Natural killer cell (primary cell): ENCODE data around the gene OR1F1. TPM values are rescaled to one million over a fixed set of nuclear protein-coding genes. Genes with fewer than 3 reads are reported as not detected.

ENCODE experiments used
- ATAC-seq, 3 donors: fragments of 150-1000 bp in 2 of 3; fragments of 200-7000 bp in 1 of 3; cut with Tn5 transposase; 1 replicate in 1 of 3; 2 replicates in 2 of 3; pipeline ENCODE4 v1.10.0; 2021; ENCODE audit warnings: mild to moderate bottlenecking in 2 of 3, moderate library complexity in 2 of 3
- DNase-seq, 2 donors: peaks; one replicate each; pipeline versions ENCODE4 v3.0.0 to v3.0.0-alpha.2; 2013 to 2021; ENCODE audit warnings: mixed read lengths in 1 of 2
- H3K27ac ChIP-seq: one replicate; pipeline ENCODE4 v1.5.1; 2013; ENCODE audit warnings: mild to moderate bottlenecking, low read length
- H3K27me3 ChIP-seq: one replicate; pipeline ENCODE4 v1.6.1; 2013; ENCODE audit warnings: low read length; ENCODE audit not compliant: control insufficient read depth, insufficient read depth
- H3K36me3 ChIP-seq: one replicate; pipeline ENCODE4 v1.6.1; 2013; ENCODE audit warnings: low read length; ENCODE audit not compliant: control insufficient read depth, insufficient read depth
- H3K4me1 ChIP-seq: one replicate; pipeline ENCODE4 v1.6.1; 2013; ENCODE audit warnings: low read length; ENCODE audit not compliant: control insufficient read depth, insufficient read depth
- H3K4me3 ChIP-seq: one replicate; pipeline ENCODE4 v1.5.1; 2013; ENCODE audit warnings: low read length
- H3K9me3 ChIP-seq: one replicate; pipeline ENCODE4 v1.6.1; 2013; ENCODE audit warnings: low read length; ENCODE audit not compliant: control insufficient read depth, insufficient read depth
- H3K27ac Mint-ChIP-seq, 2 donors: one replicate each; pipeline ENCODE4 v1.8.0; 2022; ENCODE audit warnings: mild to moderate bottlenecking in 2 of 2, mixed read lengths in 2 of 2, moderate library complexity in 1 of 2
- H3K27me3 Mint-ChIP-seq, 2 donors: one replicate each; pipeline ENCODE4 v1.8.0; 2022; ENCODE audit warnings: low read depth in 2 of 2, mixed read lengths in 2 of 2
- H3K36me3 Mint-ChIP-seq: one replicate; pipeline ENCODE4 v1.8.0; 2022; ENCODE audit warnings: mixed read lengths
- H3K4me1 Mint-ChIP-seq, 2 donors: one replicate each; pipeline ENCODE4 v1.8.0; 2022; ENCODE audit warnings: mixed read lengths in 2 of 2
- H3K4me3 Mint-ChIP-seq: one replicate; pipeline ENCODE4 v1.8.0; 2022; ENCODE audit warnings: mild to moderate bottlenecking, moderate library complexity, mixed read lengths
- H3K9me3 Mint-ChIP-seq, 2 donors: one replicate each; pipeline ENCODE4 v1.8.0; 2022; ENCODE audit warnings: mixed read lengths in 2 of 2
- CTCF ChIP-seq: fragments of 200-600 bp; IDR thresholded peaks from one replicate; pipeline ENCODE4 v1.8.0; 2022; ENCODE audit warnings: antibody characterized with exemption
- WGBS: methylation state at CpG from one replicate; pipeline ENCODE4 v1.1.7; 2013; ENCODE audit warnings: missing lambda C conversion rate; ENCODE audit not compliant: insufficient coverage; 5-methylcytosine and 5-hydroxymethylcytosine counted together
- intact Hi-C: fragments of 100-400 bp; cut with micrococcal nuclease; formaldehyde crosslinking; loops from one replicate; pipeline ENCODE4 v1.14.2; 2022
- total RNA-seq, 4 donors: library from RNA; stranded (reverse); fragments of 120-200 nt in 1 of 4; gene quantifications; one replicate each; pipeline versions ENCODE4 v1.2.3 to v1.2.4, GENCODE V29; 2013 to 2022

Gene OR1F1
- total RNA-seq, 3 donors from 2014 or later (not counting 1 experiment from before 2014, with no cell fraction given) = not detected

DNA sequence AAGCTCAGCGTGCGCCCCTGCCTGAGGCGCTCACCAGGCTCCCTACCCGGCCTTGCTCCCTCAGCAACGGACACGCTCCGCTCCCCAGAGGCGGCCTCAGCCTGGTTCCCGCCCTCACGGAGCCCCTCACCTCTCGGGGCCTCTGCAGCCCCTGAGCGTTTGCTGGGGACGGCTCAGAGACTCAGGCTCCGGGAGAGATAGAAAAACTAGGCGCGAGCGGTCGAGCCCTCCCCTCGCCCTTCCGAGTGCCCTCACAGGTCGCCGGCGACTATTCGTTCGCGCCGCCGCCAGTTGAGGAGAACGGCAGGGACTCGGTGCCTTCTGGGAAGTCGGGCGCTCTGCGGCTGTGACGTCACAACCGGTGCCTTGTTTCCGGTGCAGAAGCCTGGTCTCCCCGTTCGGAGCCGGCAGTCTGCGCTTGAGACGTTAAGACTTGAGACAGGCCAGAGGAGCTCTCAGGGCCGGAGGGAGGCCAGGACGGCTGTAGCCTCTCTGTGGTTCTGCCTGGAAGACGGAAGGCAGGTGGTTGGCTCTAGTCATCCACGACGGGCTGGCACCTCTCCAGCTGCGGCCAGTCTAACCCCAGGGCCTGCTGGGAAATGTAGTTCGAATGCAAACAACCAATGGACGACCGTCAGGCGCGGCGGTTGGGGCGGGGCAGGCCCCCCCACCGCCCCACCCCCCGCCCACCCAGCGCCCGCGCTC is 47.0 kb downstream of the OR1F1 start, which contains the start of gene ZNF200:
TSS of gene ZNF200 (minus strand) at position 302 of the 705 bp plus-strand sequence. CDS start 1,403 bp downstream, outside the sequence.
- Mint-ChIP-seq H3K9me3 (peaks cover 0 to 1% of the 10 kb centered on the region in 2 donors), H3K4me1 (peaks cover 29 to 34% of the 10 kb centered on the region in 2 donors), H3K4me3 (peak within 1 kb of the TSS; percentile 92), H3K27me3 (peaks cover 0 to under 1% of the 10 kb centered on the region in 2 donors), H3K36me3 (peaks cover 25% of the 10 kb centered on the region), H3K27ac (peak within 1 kb of the TSS; percentile 94)
- H3K4me3 ChIP-seq = peak within 1 kb of the TSS; percentile 97
- intact Hi-C loops = loop anchor here (1.0 kb wide), 1 partner anchor 48 kb away; the partner anchor contains the start of gene ZNF263
- H3K36me3 ChIP-seq = peaks cover 32% of the 10 kb centered on the region
- WGBS = under 1% methylated on average over 47 of the region's 59 CpGs
- peak within 1 kb of the TSS; percentile 98 for H3K27ac ChIP-seq
- peak; percentile 92 to 95 (median 93) for ATAC-seq
- no peaks in the 10 kb centered on the region for H3K27me3 ChIP-seq
- peaks cover under 1% of the 10 kb centered on the region for H3K9me3 ChIP-seq
- TF ChIP-seq CTCF = no peak
- peak; percentile 90 to 97 for DNase-seq
- H3K4me1 ChIP-seq = peaks cover 18% of the 10 kb centered on the region

GRCh38 chr16:3235856-3236669 is 48.1 kb downstream of the OR1F1 start:
- H3K27me3 ChIP-seq = no peaks in the 10 kb centered on the region
- 74% methylated on average over 25 of the region's 29 CpGs for WGBS
- Mint-ChIP-seq H3K4me1 (peaks cover 27 to 29% of the 10 kb centered on the region in 2 donors), H3K27ac (peak overlapping the region; percentile 69 to 76), H3K9me3 (no peaks in the 10 kb centered on the region), H3K4me3 (peak overlapping the region; percentile 88), H3K36me3 (peaks cover 14% of the 10 kb centered on the region), H3K27me3 (peaks cover 0 to 4% of the 10 kb centered on the region in 2 donors)
- no peak for TF ChIP-seq CTCF
- ATAC-seq = no peak
- peaks cover 18% of the 10 kb centered on the region for H3K4me1 ChIP-seq
- H3K4me3 ChIP-seq = no peak overlapping the region
- intact Hi-C loops = loop anchor here (1.0 kb wide), 1 partner anchor 47 kb away; the partner anchor contains the start of gene ZNF263
- peaks cover 22% of the 10 kb centered on the region for H3K36me3 ChIP-seq
- peak in 1 of 2 donors; percentile 75 for DNase-seq
- H3K9me3 ChIP-seq = no peaks in the 10 kb centered on the region
- peak overlapping the region; percentile 5 for H3K27ac ChIP-seq

DNA sequence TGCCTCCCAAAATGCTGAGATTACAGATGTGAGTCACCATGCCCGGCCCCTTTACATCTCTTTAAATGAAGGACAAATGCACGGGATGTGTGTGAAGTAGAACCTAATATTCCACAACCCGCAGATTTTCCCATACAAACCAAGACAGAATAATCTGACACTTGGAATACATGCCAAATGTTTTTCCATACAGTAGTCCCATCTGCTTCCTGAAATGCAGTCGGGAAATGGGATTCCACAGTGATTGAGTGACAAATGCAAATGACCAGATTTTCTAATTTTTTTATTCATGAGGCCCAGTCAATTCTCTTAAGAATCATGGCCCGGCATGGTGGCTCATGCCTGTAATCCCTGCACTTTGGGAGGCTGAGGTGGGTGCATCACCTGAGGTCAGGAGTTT is 53.8 kb downstream of the OR1F1 start:
- TF ChIP-seq CTCF = no peak
- H3K9me3 Mint-ChIP-seq = no peaks in the 10 kb centered on the region
- H3K4me1 ChIP-seq = no peaks in the 10 kb centered on the region
- 72% methylated on average over 5 of the region's 5 CpGs for WGBS
- H3K36me3 ChIP-seq = no peaks in the 10 kb centered on the region
- H3K4me1 Mint-ChIP-seq = no peaks in the 10 kb centered on the region
- no peaks in the 10 kb centered on the region for H3K9me3 ChIP-seq
- H3K27ac ChIP-seq = no peak overlapping the region
- H3K27me3 ChIP-seq = no peaks in the 10 kb centered on the region
- no peak for DNase-seq
- no peak overlapping the region for H3K4me3 ChIP-seq
- H3K4me3 Mint-ChIP-seq = no peak overlapping the region
- no peak for ATAC-seq
- H3K27me3 Mint-ChIP-seq = peaks cover 13 to 26% of the 10 kb centered on the region in 2 donors
- H3K36me3 Mint-ChIP-seq = no peaks in the 10 kb centered on the region
- intact Hi-C loops = no loop called here
- H3K27ac Mint-ChIP-seq = no peak overlapping the region
